ENCODE results near the gene STK32B. TPM values are rescaled to one million over a fixed set of nuclear protein-coding genes. Genes with fewer than 3 reads are reported as not detected.

The STK32B gene
- total and polyA plus RNA-seq, 2 experiments from 2014 or later, result 0.71 to 2.3 TPM

- Mint-ChIP-seq H3K4me1 (no peaks in the 10 kb centered on the region), H3K27ac (no peak overlapping the region), H3K27me3 (ENCODE audit: insufficient read depth, low read depth, poor library complexity) (no peaks in the 10 kb centered on the region), H3K9me3 (peaks cover 22% of the 10 kb centered on the region), H3K4me3 (no peak overlapping the region), H3K36me3 (ENCODE audit: low read depth) (peaks cover 1% of the 10 kb centered on the region; the same call in 1 of the 3 replicates)
- Histone ChIP-seq H3K9me2 (ENCODE audit: insufficient read depth) (no peaks in the 10 kb centered on the region), H4K20me1 (replicated peaks; ENCODE audit: insufficient read depth) (no peaks in the 10 kb centered on the region), H3F3A (replicated peaks; ENCODE audit: low read depth) (no peaks in the 10 kb centered on the region), H3K4me3 (no peak overlapping the region), H3K36me3 (ENCODE audit: insufficient read depth) (no peaks in the 10 kb centered on the region), H3K79me2 (replicated peaks; ENCODE audit: insufficient read depth) (no peaks in the 10 kb centered on the region), H3K4me2 (no peak overlapping the region), H3K4me1 (ENCODE audit: insufficient read depth) (no peaks in the 10 kb centered on the region), H3K27ac (ENCODE audit: low read depth) (no peak overlapping the region), H3K27me3 (ENCODE audit: insufficient read depth) (no peaks in the 10 kb centered on the region), H2AFZ (no peak overlapping the region)
- no peak for TF ChIP-seq POLR2AphosphoS5 (IDR thresholded peaks at IDR 0.05; ENCODE audit: low read depth)
- no peak for TF ChIP-seq ETS1 (IDR thresholded peaks at IDR 0.05)
- TF ChIP-seq ZNF114 (CRISPR knock-in tag; IDR thresholded peaks at IDR 0.05), result no peak
- no peak for TF ChIP-seq REST (IDR thresholded peaks at IDR 0.05; ENCODE audit: unreplicated experiment)
- DNase-seq (ENCODE audit: low spot score), result no peak
- ATAC-seq, result no peak
Observed at GRCh38 chr4:5433196-5433595, 381.9 kb downstream of the STK32B start.

- Histone ChIP-seq H3K4me2 (no peak overlapping the region), H3K9me2 (ENCODE audit: insufficient read depth) (no peaks in the 10 kb centered on the region), H3K4me1 (ENCODE audit: insufficient read depth) (no peaks in the 10 kb centered on the region), H3K79me2 (replicated peaks; ENCODE audit: insufficient read depth) (no peaks in the 10 kb centered on the region), H3K27ac (ENCODE audit: low read depth) (no peak overlapping the region), H3K36me3 (ENCODE audit: insufficient read depth) (no peaks in the 10 kb centered on the region), H2AFZ (no peak overlapping the region), H3K4me3 (no peak overlapping the region), H3K27me3 (ENCODE audit: insufficient read depth) (no peaks in the 10 kb centered on the region), H4K20me1 (replicated peaks; ENCODE audit: insufficient read depth) (no peaks in the 10 kb centered on the region), H3F3A (replicated peaks; ENCODE audit: low read depth) (no peaks in the 10 kb centered on the region)
- ATAC-seq (peak; percentile 51), DNase-seq (ENCODE audit: low spot score) (peak; percentile 27)
- H3K27me3 Mint-ChIP-seq (ENCODE audit: insufficient read depth, low read depth, poor library complexity), result no peaks in the 10 kb centered on the region
- peaks cover 22% of the 10 kb centered on the region for H3K9me3 Mint-ChIP-seq
- no peak overlapping the region for H3K4me3 Mint-ChIP-seq
- no peak overlapping the region for H3K27ac Mint-ChIP-seq
- peaks cover 3% of the 10 kb centered on the region; the same call in 1 of the 3 replicates for H3K36me3 Mint-ChIP-seq (ENCODE audit: low read depth)
- no peaks in the 10 kb centered on the region for H3K4me1 Mint-ChIP-seq
- TF ChIP-seq CTCF (conservative IDR thresholded peaks at IDR 0.05; ENCODE audit: low read depth in 2 of 2), result no peak
- TF ChIP-seq JUNB (IDR thresholded peaks at IDR 0.05; ENCODE audit: unreplicated experiment), result no peak
- TF ChIP-seq NANOG (IDR thresholded peaks at IDR 0.05; ENCODE audit: borderline replicate concordance), result no peak
- TF ChIP-seq EZH2phosphoT487 (IDR thresholded peaks at IDR 0.05; ENCODE audit: unreplicated experiment), result no peak
- no peak for TF ChIP-seq POLR2AphosphoS5 (IDR thresholded peaks at IDR 0.05; ENCODE audit: low read depth)
- TF ChIP-seq ZNF462 (CRISPR knock-in tag; IDR thresholded peaks at IDR 0.05), result no peak
- no peak for TF ChIP-seq STAT1 (IDR thresholded peaks at IDR 0.05; ENCODE audit: unreplicated experiment)
Observed at GRCh38 chr4:5435201-5435600, 383.9 kb downstream of the STK32B start.
